Prostate gland (tissue), 2 donors: Measurements from ENCODE around the gene ZNF121.
A peak's percentile ranks its signal among the peaks of the same experiment; 100 is the strongest.

Source experiments
- POLR2AphosphoS5 ChIP-seq: sonication (generic); formaldehyde crosslinking; IDR thresholded peaks from one replicate; pipeline ENCODE4 v1.6.1; 2017; ENCODE audit warnings: antibody characterized with exemption
- TF ChIP-seq, protein P1 (sequence below), 4 experiments: fragments of 200-600 bp in 2 of 4; fragments of 450-650 bp in 2 of 4; sonication (generic) in 2 of 4; IDR thresholded peaks; 1 replicate in 3 of 4; 2 replicates in 1 of 4; pipeline ENCODE4 v1.5.1; 2016 to 2019; ENCODE audit warnings: antibody characterized with exemption in 4 of 4, mild to moderate bottlenecking in 2 of 4, moderate library complexity in 2 of 4

DNA sequence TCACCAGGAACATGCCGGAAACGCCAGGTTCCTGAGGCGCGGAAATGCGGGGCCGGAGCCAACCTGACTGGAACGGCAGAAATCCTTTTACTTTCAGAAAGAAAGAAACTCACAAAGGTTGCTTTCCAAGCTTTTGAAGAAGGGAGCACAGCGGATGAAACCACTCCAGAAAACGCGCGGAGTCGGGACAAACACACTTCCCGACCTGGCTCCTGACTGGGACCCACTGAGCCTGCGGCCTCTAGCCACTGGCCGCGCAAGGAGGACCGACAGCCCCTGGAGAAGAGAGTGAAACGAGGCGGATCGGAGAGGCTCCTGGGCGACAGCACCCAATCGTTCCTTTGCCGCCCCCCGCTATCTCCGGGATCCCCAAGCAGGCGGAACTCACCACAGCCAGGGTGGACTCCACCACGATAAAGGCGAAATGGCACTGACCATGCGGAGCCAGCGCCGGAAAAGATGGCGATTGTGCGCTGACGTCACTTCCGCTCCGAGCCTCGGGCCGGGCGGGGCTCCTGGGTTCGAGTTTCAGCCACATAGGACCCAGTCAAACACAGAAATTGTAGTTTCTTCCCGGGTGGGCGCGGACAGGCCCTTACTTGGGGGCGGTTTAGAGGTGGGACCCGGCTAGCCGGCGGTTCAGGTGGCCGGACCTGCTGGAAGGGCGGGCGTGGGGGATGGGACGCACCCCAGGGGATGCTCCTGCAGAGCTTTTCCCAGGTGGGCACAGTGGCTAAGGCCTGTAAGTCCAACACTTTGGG, at the start of gene ZNF121:
- peak; percentile 89 for TF ChIP-seq POLR2AphosphoS5
- TF ChIP-seq, protein P1, sequence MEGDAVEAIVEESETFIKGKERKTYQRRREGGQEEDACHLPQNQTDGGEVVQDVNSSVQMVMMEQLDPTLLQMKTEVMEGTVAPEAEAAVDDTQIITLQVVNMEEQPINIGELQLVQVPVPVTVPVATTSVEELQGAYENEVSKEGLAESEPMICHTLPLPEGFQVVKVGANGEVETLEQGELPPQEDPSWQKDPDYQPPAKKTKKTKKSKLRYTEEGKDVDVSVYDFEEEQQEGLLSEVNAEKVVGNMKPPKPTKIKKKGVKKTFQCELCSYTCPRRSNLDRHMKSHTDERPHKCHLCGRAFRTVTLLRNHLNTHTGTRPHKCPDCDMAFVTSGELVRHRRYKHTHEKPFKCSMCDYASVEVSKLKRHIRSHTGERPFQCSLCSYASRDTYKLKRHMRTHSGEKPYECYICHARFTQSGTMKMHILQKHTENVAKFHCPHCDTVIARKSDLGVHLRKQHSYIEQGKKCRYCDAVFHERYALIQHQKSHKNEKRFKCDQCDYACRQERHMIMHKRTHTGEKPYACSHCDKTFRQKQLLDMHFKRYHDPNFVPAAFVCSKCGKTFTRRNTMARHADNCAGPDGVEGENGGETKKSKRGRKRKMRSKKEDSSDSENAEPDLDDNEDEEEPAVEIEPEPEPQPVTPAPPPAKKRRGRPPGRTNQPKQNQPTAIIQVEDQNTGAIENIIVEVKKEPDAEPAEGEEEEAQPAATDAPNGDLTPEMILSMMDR (IDR thresholded peaks at IDR 0.05) = peak in 1 of 4 experiments; percentile 24
